Adrenal gland (tissue), 12 donors: ENCODE measurements around the gene RER1. TPM values are rescaled to one million over a fixed set of nuclear protein-coding genes. Genes with fewer than 3 reads are reported as not detected.

ENCODE experiments used
- DNase-seq, 7 donors: peaks; one replicate each; pipeline ENCODE4 v3.0.0-alpha.2; 2019 to 2020
- H3K27ac ChIP-seq, 5 donors: fragments of 200-600 bp; sonication (generic) in 4 of 5; 1 replicate in 3 of 5; 2 replicates in 2 of 5; pipeline versions ENCODE4 v1.5.1 to v1.8.0; 2016 to 2020; ENCODE audit warnings: mild to moderate bottlenecking in 1 of 5
- H3K27me3 ChIP-seq: fragments of 200-600 bp; 2 replicates; pipeline ENCODE4 v1.8.0; 2021
- H3K36me3 ChIP-seq, 2 donors: fragments of 200-600 bp; replicated peaks in 1 of 2; 1 replicate in 1 of 2; 2 replicates in 1 of 2; pipeline versions ENCODE4 v1.5.1 to v1.8.0; 2018 to 2022
- H3K4me1 ChIP-seq, 2 donors: fragments of 200-600 bp; replicated peaks in 1 of 2; 1 replicate in 1 of 2; 2 replicates in 1 of 2; pipeline versions ENCODE4 v1.5.1 to v1.8.0; 2018 to 2021
- H3K4me3 ChIP-seq, 4 donors: fragments of 200-600 bp; sonication (generic) in 3 of 4; one replicate each; pipeline ENCODE4 v1.5.1; 2016 to 2018
- H3K9me3 ChIP-seq, 3 donors: fragments of 200-600 bp; sonication (generic) in 1 of 3; replicated peaks in 1 of 3; 1 replicate in 2 of 3; 2 replicates in 1 of 3; pipeline versions ENCODE4 v1.5.1 to v1.8.0; 2016 to 2021
- POLR2A ChIP-seq, 2 donors: fragments of 450-650 bp; IDR thresholded peaks; one replicate each; pipeline ENCODE4 v1.6.1; 2017; ENCODE audit warnings: antibody characterized with exemption in 2 of 2, mild to moderate bottlenecking in 2 of 2, moderate library complexity in 1 of 2
- WGBS, 4 donors: extraction: QIAGEN DNeasy Blood & Tissue Kit in 2 of 4; methylation state at CpG; one replicate each; pipeline versions ENCODE4 v1.1.5 to v1.1.7; 2013 to 2017; 5-methylcytosine and 5-hydroxymethylcytosine counted together
- intact Hi-C, 2 donors: fragments of 100-400 bp; cut with DNase I; formaldehyde crosslinking; loops; one replicate each; pipeline versions ENCODE4 v1.14.1 to v1.15.0; 2022 to 2023
- polyA plus RNA-seq, 3 donors: library from polyadenylated mRNA; stranded (reverse); fragments of 200-250 nt in 2 of 3; fragments of 350-450 nt in 1 of 3; fragmentation: Illumina TruSeq in 1 of 3; extraction: RNeasy Lipid Tissue Mini Kit (QIAGEN cat#74804) in 1 of 3; gene quantifications; one replicate each; pipeline ENCODE4 v1.2.3, GENCODE V29; 2013 to 2014
- total RNA-seq, 9 donors: library from RNA; depleted of rRNA in 4 of 9; stranded (reverse); fragments of >200 nt in 4 of 9; fragments of 120-200 nt in 1 of 9; fragmentation: NEBNext Ultra II Directional in 1 of 9; extraction: Animal tissue kit (Norgen Biotek cat#: 25700) in 1 of 9; gene quantifications; one replicate each; pipeline versions ENCODE4 v1.1.0 to v1.2.4, GENCODE V29; 2013 to 2023
- TF ChIP-seq, protein P1 (sequence below), 6 experiments: fragments of 450-650 bp in 4 of 6; fragments of 200-600 bp in 2 of 6; sonication (generic) in 1 of 6; IDR thresholded peaks; 1 replicate in 5 of 6; 2 replicates in 1 of 6; pipeline versions ENCODE4 v1.5.1 to v1.8.0; 2016 to 2021; ENCODE audit warnings: antibody characterized with exemption in 6 of 6, mild to moderate bottlenecking in 2 of 6, moderate library complexity in 1 of 6
- donor health status: healthy with polysubstance abuse.
- donor health status: Bipolar disorder and iron deficiency.
- donor health status: DM: yes; HTN: yes; CAD: no.
- donor health status: DM: no; HTN: no; CAD: no.
- donor health status: DM: no; HTN: no; CAD: no.
- donor health status: DM: yes; HTN: yes; CAD: no.

RER1 gene
- total and polyA plus RNA-seq, 12 donors, result 106 to 345 (median 167) TPM

- 70 to 80% (median 76%) methylated on average over 10 to 11 of the region's 11 CpGs for WGBS, 4 donors
- no peak for TF ChIP-seq POLR2A (IDR thresholded peaks at IDR 0.05)
- TF ChIP-seq, protein P1, sequence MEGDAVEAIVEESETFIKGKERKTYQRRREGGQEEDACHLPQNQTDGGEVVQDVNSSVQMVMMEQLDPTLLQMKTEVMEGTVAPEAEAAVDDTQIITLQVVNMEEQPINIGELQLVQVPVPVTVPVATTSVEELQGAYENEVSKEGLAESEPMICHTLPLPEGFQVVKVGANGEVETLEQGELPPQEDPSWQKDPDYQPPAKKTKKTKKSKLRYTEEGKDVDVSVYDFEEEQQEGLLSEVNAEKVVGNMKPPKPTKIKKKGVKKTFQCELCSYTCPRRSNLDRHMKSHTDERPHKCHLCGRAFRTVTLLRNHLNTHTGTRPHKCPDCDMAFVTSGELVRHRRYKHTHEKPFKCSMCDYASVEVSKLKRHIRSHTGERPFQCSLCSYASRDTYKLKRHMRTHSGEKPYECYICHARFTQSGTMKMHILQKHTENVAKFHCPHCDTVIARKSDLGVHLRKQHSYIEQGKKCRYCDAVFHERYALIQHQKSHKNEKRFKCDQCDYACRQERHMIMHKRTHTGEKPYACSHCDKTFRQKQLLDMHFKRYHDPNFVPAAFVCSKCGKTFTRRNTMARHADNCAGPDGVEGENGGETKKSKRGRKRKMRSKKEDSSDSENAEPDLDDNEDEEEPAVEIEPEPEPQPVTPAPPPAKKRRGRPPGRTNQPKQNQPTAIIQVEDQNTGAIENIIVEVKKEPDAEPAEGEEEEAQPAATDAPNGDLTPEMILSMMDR (IDR thresholded peaks at IDR 0.05), result no peak
- Histone ChIP-seq H3K27ac (no peak overlapping the region), H3K4me3 (no peak overlapping the region), H3K9me3 (no peaks in the 10 kb centered on the region), H3K36me3 (no peaks in the 10 kb centered on the region), H3K27me3 (no peaks in the 10 kb centered on the region), H3K4me1 (no peaks in the 10 kb centered on the region)
- intact Hi-C loops, result no loop called here
- DNase-seq, result no peak
Measured at GRCh38 chr1:2360588-2361364, 30.9 kb upstream of the RER1 start.

GRCh38 chr1:2363847-2364513 lies 27.7 kb upstream of the RER1 start:
- Histone ChIP-seq H3K27ac (no peak overlapping the region), H3K4me3 (no peak overlapping the region), H3K27me3 (no peaks in the 10 kb centered on the region), H3K36me3 (no peaks in the 10 kb centered on the region), H3K4me1 (no peaks in the 10 kb centered on the region), H3K9me3 (no peaks in the 10 kb centered on the region)
- TF ChIP-seq, protein P1 (IDR thresholded peaks at IDR 0.05), result no peak
- TF ChIP-seq POLR2A (IDR thresholded peaks at IDR 0.05), result no peak
- intact Hi-C loops, result no loop called here
- WGBS, 4 donors, result 95 to 100% (median 98%) methylated on average over 2 of the region's 2 CpGs
- no peak for DNase-seq

GRCh38 chr1:2368053-2368744 lies 23.4 kb upstream of the RER1 start:
- DNase-seq, result no peak
- 92 to 95% (median 94%) methylated on average over 8 of the region's 8 CpGs for WGBS, 4 donors
- Histone ChIP-seq H3K4me1 (no peaks in the 10 kb centered on the region), H3K4me3 (no peak overlapping the region), H3K9me3 (no peaks in the 10 kb centered on the region), H3K36me3 (no peaks in the 10 kb centered on the region), H3K27me3 (no peaks in the 10 kb centered on the region), H3K27ac (no peak overlapping the region)
- TF ChIP-seq, protein P1 (IDR thresholded peaks at IDR 0.05), result no peak
- TF ChIP-seq POLR2A (IDR thresholded peaks at IDR 0.05), result no peak
- intact Hi-C loops, result no loop called here
